Medulla oblongata (tissue), 1 donor: Measurements from ENCODE around the gene S100PBP.

Source experiments
- DNase-seq: peaks from one replicate; pipeline ENCODE4 v3.0.0-alpha.2; 2015; ENCODE audit errors: extremely low spot score

Gene S100PBP

DNA sequence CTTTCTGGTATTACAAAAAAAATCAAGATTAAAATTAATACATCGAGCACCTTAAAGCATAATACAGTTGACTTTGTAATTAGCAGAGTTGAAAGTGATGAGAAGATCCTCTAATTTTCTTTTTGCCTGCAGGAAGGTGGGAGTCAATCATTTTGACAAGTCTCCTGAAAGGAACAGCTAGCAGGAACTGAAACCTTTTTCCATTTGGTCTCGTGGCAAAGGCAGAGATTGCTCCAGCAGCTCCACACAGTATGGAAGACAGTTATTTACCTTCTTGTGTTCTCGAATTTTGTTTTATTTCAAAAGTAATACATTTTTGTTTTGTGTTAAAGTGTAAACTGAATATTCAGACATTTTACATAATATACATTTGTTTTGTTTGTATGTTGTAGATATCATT is 7.7 kb downstream of the S100PBP start:
- no peak for DNase-seq

DNA sequence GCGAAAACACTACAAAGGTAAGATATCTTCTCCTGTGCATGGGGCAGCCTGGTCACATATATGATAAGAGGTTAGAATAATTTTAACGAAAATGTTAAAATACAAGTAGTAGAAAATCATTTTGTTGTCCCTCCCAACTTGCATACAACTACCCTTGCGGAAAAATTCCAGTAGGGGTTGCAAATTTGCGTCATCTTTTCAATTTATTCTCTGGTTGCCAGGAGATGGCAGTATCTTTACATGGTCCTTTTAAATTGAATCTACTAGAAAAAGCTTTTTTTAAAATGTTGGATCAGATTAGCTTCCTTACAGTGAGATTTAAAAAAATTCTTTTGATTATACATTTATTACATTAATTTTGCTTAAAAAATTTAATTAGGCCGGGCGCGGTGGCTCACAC is 10.9 kb downstream of the S100PBP start:
- peak; percentile 13 for DNase-seq

DNA sequence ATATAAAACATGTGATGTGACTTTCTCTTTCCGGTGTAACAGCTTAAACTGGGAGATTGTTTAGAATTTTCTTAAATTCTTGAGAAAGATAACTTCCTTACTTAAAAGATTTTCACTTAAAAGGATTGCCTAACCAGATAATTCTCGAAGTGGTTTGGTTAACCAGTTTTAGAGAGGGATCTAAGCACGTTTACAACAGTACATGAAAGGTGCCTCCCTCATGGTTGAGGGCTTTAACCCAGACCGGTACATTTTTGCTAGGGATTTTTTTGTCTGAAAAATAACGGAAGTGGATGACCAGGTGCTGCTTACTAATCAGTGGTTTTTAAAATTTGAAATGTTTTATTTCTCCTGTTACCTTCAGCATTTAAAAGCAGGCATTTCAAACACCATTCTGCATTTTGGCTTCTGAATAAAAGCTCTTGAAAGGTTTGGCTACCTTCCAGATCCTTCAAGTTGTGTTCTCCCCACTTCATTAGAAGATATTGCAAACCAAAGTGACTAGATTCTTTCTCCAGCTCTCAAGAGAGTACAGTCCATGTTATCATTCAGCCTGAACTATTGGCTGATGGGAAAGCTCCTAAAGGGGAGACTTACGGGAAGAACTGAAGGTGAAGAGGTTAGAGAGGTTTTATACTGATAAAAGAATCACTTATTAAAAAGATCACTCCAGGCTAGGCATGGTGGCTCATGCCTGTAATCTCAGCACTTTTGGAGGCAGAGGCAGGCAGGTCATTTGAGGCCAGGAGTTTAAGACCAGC is 12.8 kb downstream of the S100PBP start:
- no peak for DNase-seq

DNA sequence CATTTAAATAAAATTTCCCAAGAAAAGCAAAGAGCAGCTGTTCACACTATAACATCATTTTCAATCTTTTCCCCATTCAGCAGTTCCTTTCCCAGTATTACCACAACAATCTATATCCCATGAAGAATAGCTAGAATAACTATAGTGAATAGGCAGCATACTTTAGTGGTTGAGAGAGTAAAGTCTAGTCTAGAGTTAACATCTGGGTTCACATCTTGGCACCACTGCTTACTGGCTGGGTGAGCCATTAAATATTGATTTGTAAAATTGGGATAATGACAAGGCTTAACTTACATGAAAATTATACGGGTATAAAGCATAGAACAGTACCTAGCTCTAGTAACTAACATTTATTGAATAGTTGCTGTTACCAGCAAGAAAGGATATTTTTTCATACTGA is 14.4 kb downstream of the S100PBP start:
- no peak for DNase-seq

DNA sequence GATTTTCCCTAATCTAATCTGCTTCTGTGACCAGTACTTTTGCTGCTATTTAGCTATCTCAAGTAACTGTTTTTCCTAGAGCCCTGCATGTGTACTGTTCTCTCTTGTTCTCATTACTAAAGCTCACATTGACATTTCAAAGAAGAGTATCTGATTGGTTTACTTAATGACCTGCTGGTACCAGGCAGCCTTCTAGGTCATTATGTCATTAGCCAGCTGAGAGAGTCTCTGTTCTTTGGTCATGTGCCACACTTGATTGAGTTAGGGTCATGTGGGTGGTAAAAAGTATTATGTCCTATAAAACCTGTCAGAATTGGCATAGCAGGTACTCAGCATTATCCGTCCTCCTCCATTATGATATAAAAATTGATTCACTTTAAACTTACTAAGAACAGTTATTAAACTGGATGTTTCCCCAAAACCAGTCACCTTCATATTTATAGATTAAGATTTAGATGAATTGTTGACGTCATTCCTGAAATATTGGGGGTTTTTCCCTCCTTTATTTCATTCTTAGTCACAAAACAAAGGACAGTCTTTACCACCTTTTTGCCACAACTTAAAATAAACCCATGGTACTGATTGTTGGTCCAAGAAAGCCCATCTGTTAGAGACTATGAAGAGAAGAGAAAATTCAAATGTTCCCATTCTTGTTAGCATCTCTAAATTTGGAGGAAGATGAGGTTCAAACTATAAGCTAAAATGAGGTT is 31.1 kb downstream of the S100PBP start:
- no peak for DNase-seq

DNA sequence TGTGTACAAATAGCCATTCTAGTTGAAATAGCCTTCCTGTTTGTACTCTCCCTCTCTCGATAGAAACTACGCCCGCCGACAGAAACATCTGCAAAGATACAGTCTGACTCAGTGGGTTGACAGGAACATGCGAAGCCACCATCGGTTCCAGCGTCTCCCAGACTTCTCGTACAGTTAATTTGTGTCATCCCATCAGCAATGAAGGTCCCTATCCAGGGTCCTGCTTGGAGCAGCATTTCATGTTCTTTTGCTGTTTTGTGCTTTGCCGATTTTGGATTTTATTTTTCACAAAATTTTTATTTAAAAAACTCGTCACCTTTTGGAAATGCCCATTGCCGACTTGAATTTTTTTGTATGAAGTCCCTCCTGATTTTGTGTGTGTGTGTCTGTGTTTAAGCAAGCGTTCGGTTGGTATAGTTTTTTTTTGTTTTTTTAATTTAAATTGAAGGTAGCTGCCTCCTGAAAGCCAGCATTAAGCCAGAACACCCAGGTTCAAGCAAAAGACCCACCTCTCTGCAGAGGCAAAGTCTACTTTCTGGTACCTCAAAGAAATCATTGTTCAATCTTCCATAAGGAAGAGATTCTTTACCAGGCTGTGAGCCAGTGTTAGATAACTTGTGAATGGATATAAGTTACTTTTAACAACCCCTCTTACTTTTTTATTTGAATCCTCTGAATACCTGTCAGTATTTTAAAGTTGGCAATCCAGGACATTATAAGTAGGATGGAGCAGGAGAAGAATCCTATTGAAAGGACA is 38.6 kb downstream of the S100PBP start:
- DNase-seq, result no peak

DNA sequence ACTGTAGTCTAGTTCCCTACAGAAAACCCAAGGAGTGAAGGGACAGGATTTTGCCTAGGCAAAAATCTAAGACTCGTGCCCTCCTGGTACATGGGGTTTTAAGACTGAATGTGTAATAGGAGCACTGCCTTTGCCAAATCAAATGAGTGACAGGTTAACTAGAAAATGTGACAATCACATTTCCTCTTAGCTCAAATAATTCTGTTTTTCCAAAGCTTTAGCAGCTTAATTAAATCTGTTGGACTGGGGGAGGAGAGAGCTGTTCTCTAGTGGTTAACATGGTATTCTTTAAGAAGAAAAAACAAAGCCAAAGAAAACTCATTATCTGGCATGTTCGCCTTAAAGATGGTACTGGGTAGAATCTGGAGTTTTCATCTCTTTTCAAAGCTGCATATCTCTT is 40.7 kb downstream of the S100PBP start:
- no peak for DNase-seq

DNA sequence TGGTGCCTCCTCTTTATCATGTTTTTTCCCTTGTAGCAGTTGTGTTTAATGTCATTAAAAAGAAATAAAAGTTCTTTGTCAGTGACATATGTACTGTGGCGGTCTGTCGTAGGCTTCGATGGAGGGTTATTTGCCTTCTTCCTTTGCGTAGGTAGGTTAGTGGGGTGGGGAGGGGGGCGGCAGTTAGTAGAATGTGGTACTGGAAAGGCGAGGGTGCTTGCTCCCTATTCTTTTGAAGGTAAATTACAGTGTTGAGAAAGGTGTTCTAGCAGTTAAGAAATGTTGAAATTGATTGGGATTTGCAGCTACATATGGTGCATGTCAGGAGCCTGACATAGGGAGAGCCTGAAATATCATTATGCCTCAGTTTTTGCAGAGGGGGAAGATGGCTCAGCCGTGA is 41.3 kb downstream of the S100PBP start:
- DNase-seq, result no peak

DNA sequence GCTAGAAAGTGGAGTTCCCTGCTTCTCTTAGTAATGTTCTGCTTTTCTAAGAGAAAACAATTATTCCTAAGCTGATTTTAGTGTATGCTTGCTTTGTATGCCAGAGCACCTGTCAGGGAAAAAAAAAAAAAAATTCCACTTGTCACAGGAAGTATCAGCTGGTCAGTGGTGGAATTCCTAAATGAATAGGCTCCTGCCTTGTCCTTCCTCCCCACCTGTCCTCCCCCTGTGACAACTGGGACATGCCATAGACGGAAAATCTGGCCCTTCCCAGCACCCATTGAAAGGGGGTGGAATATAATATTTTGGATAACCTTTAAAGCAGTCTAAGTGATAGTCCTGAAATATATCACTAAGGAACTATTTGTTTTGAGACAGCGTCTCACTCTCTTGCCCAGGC is 42.5 kb downstream of the S100PBP start:
- no peak for DNase-seq

DNA sequence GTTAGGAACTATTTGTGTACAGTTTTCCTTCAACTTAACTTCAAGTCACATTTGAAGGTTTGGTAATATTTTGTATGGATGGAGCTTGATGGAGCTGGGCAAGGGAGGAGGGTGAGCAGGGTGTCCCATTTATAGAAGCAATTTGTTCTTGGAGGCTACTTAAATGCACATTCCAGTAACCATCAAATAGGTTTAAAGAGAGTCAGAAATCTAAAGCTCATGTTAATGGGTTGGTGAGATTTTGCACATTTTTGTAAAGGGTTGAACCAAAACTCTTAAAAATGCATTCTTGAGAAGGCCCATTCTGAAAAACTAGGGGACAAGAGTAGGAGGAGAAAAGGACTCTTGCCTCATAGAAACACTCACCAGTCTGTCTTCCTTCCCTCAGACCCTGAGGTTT is 43.1 kb downstream of the S100PBP start:
- no peak for DNase-seq

DNA sequence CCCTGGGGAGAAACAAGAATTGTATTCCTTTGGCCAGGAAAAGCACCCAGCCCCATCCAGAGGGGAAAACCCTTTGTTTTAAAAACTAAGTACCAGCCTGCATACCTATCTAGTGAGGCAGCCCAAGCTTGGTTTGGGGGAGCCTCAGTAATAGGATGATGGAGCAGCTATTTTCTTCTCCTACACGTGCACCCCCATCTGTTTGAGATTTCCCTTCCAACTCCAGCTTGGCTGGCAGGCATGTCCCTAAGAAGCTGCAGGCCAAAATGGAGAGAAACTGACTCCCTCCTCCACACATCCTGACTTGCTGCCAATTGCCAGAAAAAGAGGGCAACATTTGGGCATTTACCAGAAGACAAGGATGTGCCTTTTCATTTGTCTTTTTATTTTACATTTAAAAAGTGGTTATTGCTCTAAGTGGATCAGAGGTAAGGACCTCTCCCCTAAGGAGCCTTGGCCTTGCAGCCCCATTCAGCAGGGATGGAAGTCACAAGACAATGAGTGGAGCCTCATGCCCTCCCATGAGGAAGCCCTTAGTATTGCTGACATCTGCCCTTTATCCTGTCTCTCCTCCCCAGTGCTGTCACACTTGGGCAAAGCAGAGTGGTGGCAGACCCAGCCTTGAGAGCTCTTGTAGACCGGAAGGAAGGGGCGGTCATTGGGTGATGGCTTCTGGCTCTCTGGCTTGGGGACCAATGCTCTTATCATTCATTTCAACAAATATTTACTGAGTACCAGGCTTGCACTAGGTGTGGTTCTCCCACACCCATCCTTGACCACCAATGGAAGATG is 44.6 kb downstream of the S100PBP start:
- peak; percentile 33 for DNase-seq

DNA sequence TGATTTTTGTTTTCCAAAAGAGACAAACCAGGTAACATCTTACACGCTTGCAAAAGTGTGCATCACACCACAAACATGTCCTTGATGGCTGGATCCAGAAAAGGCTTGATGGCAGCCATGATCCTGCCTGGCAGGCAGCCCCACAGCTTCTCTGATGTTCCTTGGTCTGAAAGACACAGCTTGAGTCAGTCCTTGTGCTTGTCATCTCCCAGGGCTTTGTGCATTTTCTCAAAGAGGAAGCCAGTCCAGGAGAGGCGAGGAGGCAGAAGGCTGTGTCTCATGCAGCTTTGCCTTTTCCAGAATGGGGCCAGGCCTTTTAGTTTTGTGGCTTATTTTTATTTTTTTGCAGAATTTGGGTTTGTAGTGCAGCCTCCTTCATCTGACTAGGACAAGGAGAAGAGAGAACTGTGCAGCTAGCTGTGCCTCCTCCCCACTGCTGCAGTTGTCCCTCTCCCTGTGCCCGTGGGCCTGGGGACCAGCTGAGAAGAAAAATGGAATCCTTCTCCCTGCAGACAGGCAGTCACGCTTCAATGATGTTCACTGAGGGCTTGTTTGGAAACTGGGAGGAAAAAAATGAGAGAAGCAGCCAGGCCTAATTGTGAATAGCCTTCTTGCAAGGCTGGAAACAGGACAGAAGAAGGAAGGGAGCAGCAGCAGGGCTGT is 45.9 kb downstream of the S100PBP start:
- DNase-seq, result no peak

DNA sequence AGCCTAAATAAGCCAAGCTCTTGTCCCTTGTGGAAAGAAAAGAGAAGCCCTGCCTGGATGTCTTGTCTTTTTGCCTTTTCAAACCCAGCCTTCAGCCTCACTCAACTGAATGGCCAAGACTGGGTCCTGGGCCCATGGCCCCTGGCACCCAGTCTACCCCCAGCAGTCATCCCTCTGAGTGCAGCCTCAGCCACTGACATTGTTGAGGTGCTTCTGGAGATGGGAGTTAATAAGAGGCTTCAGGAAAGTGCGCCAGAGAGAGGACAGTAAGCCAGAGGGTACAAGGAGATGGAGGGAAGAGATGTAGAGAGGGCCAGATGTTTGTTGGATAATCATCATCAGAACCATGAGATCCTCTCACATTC is 46.4 kb downstream of the S100PBP start:
- no peak for DNase-seq

DNA sequence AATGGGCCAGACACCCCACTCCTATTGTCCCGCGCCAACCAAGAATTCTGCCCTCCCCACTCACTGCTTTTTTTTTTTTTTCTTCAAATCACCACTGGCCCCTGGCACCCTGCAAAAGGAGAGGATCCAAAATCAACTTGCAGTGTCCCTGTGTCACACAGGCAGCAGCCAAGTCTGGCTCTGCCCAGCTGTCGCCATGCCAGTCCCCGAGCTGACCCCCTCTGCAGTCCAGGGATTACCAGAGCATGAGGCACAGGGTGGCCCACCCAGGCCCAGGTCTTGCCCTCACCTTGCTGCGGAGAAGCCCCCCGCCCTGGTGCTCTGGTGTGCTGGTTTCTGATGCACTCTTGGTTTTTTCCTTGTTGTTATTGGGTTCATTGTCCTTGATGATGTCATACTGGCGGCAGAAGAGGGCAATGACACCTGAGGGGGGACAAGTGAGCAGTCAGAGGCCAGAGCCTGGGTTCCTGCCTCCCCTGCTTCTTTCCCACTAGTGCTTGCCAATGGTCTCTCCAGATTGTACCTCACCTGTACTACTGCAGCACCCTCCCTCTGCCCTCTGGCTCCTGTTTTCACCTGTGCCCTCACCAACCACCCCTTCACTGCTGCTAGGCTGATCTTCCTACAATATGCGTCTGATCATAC is 47.0 kb downstream of the S100PBP start:
- no peak for DNase-seq

DNA sequence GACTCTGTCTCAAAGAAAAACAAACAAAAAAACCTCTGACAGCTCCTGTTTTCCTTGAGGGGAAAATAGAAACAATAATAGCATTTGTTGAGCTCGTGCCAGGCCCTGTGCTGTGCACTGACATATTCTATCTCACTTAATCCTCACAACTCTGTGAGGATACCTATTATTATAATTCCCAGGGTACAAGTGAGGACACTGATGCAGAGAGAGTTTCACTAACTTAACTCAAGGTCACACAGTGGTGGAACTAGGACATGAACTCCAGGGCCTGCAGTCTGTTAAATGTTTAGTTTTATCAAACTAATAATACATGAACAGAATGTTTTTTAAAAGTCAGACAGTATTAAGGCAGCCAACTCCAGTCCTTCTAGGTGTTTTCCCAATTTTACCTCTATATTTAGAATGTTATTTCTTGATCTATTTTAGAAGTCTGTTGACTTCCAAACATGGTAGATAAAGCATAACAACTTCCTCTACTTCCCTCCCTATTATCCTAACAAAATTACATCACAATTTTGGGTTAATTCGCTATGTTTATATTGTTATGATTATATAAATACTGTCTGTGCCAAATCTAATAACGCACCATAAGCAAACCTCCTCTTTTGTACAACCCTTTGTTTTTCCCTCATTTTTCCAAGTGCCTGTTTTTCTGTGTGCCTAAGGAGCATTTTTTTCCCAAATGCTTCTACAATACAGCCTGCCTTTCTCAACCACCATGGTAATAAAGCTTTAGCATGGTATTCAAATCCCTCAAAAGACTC is 48.4 kb downstream of the S100PBP start:
- DNase-seq, result no peak

DNA sequence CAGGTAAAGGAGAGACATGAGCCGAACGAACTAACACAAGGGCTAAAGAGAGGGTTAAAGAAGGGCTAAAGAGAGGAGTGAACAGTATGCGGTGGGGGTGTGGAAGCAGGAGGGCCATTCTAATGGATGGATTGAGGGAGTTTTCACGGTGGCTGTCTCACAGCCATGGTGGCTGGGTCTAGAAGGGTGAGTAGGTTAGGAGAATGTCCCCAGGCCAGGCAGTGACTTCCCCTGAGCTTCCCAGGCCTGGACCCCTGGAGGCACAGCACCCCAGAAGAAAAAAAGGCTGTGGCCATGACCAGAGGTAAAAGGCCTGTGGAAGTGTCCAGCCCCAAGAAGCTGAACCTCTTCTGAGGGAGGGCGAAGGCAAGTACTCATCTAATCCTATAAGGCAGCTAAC is 49.7 kb downstream of the S100PBP start:
- DNase-seq, result no peak

DNA sequence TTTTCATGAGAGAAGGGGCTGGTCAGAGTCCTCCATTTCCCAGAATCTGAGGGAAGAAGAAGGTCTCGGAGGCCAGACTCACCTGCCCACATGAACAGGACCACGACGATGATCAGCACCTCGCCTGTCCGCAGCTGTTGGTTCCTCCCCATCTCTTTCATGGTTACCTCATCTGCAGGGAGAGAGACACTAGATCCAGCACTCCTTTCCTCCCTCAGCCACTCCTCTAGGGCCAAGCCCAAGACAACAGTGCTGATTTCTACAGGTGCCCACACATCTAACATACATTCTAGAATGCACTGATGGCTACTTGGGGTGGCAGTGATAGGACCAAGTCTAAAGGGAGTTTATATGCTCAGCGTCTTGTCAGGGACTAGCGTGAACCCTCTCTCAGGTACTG is 50.2 kb downstream of the S100PBP start:
- no peak for DNase-seq

DNA sequence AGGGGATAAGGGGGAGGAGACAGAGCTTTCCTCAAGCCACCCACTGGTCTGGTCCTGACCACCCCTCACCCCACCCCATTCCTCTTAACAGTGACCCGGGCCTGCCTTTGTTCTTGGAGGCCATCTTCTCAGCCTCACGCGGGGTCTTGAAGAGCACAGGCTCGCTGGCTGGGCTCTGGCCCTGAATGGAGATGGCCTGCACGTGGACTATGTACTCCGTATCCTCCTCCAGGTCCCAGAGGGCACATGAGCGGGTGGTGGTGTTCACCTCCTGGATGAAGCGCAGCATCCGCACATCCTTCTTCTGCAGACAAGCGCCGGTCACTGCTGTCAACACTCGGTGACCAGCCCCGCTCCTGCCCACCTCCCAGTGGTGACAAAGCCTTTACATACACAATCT is 50.6 kb downstream of the S100PBP start:
- no peak for DNase-seq

DNA sequence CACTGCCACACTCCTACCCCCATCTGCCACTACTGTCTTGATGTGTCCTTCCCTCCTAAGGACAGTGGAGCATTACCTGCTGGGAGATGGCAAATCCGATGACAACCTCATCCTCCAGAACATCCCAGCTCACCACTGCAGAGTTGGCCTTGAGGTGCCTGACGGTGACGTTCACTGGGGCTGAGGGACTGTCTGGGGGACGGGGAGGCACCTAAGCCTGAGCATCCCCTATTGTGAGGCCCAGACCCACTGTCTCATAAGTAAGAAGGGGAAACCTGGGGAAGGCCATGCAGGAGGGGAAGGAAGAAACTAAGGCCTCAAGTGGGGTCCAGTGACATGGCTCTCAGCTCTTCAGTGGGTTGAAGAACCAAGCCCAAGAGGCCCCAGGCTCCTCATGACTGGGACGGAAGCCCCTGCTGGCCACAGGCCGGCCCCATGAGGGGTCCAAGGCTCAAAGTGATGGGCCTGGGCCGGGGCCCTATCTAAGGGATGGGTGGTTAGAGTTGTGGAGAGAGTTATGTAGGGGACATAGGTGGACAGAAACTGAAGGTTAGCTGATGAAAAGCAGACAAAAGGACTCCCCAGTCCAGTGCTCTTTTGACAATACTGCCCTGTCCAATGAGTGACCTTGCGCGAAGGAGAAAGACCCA is 51.5 kb downstream of the S100PBP start:
- no peak for DNase-seq
